SU-DHL-6 (cell line): Measurements from ENCODE around the gene E2F6.

Source experiments
- CTCF ChIP-seq: fragments of 200-600 bp; sonication (generic); IDR thresholded peaks from one replicate; pipeline ENCODE4 v1.5.1; 2017; ENCODE audit warnings: antibody characterized with exemption, mild to moderate bottlenecking, low read length, moderate library complexity; ENCODE audit not compliant: insufficient read depth, poor library complexity, severe bottlenecking
- EZH2phosphoT487 ChIP-seq: fragments of 200-600 bp; sonication (generic), shearing (Covaris generic); conservative IDR thresholded peaks from 2 replicates; pipeline ENCODE4 v1.6.1; 2018; ENCODE audit warnings: mild to moderate bottlenecking, antibody characterized with exemption, low read length, moderate library complexity, mixed read lengths

DNA sequence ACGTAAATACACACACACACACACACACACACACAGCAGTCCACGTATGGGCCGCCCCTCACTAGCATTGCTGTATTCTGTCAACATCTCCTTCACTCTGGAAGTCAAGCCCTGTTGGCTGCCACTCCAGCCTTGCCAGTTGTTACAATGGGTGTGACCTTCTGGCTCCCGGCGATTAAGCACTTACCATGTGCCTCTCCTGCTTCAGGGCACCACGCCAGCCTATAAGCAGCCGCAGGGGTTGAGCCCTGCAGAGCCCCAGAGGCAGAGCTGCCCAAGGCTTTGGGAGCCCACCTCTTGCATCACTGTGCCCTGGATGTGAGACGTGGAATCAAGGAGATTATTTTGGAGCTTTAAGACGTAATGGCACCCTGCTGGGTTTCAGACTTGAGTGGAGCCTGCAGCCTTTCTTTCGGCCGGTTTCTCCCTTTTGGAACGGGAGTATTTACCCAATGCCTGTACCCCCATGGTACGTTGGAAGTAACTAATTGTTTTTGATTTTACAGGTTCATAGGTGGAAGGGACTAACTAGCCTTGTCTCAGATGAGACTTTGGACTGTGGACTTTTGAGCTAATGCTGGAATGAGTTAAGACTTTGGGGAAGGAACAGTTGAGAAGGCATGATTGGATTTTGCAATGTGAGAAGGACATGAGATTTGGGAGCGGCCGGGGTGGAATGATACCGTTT is 67.1 kb downstream of the E2F6 start:
- TF ChIP-seq CTCF (no peak), EZH2phosphoT487 (no peak)
